Smooth muscle cell (in vitro differentiated cells): ENCODE results near the gene BTN1A1. TPM values are rescaled to one million over a fixed set of nuclear protein-coding genes. Genes with fewer than 3 reads are reported as not detected.

Experiments used
- DNase-seq: peaks from one replicate; lab custom pipeline; 2025; ENCODE audit not compliant: unreplicated experiment; lab: John Stamatoyannopoulos, UW
- H2AFZ ChIP-seq: fragments of 200-600 bp; sonication (generic); 2 replicates; pipeline ENCODE4 v1.6.0; 2016; ENCODE audit warnings: antibody characterized with exemption, low read depth, mild to moderate bottlenecking
- H3F3A ChIP-seq: fragments of 200-600 bp; sonication (generic); 2 replicates; pipeline ENCODE4 v1.6.0; 2017; ENCODE audit warnings: antibody characterized with exemption, low read depth
- H3K27ac ChIP-seq: fragments of 200-600 bp; sonication (generic); 2 replicates; pipeline ENCODE4 v1.5.1; 2016; ENCODE audit warnings: low read depth, mild to moderate bottlenecking
- H3K27me3 ChIP-seq: fragments of 200-600 bp; sonication (generic); 2 replicates; pipeline ENCODE4 v1.6.1; 2016; ENCODE audit warnings: low read depth, mild to moderate bottlenecking
- H3K36me3 ChIP-seq: fragments of 200-600 bp; sonication (generic); 2 replicates; pipeline ENCODE4 v1.5.1; 2016; ENCODE audit warnings: low read depth
- H3K4me1 ChIP-seq: fragments of 200-600 bp; sonication (generic); 2 replicates; pipeline ENCODE4 v1.5.1; 2016; ENCODE audit warnings: low read depth
- H3K4me2 ChIP-seq: fragments of 200-600 bp; sonication (generic); 2 replicates; pipeline ENCODE4 v1.6.0; 2016; ENCODE audit warnings: mild to moderate bottlenecking
- H3K4me3 ChIP-seq: fragments of 200-600 bp; sonication (generic); 2 replicates; pipeline ENCODE4 v1.5.1; 2016; ENCODE audit warnings: mild to moderate bottlenecking
- H3K79me2 ChIP-seq: fragments of 200-600 bp; sonication (generic); 2 replicates; pipeline ENCODE4 v1.6.0; 2016; ENCODE audit warnings: low read depth, mild to moderate bottlenecking
- H3K9ac ChIP-seq: fragments of 200-600 bp; sonication (generic); 2 replicates; pipeline ENCODE4 v1.6.0; 2016; ENCODE audit warnings: low read depth
- H3K9me3 ChIP-seq: fragments of 200-600 bp; sonication (generic); replicated peaks from 2 replicates; pipeline ENCODE4 v1.5.1; 2016; ENCODE audit warnings: low read depth
- H4K20me1 ChIP-seq: fragments of 200-600 bp; sonication (generic); 2 replicates; pipeline ENCODE4 v1.6.0; 2016; ENCODE audit warnings: low read depth
- CTCF ChIP-seq: fragments of 200-600 bp; sonication (generic); IDR thresholded peaks from 2 replicates; pipeline ENCODE4 v1.5.1; 2017; ENCODE audit warnings: borderline replicate concordance, mild to moderate bottlenecking, antibody characterized with exemption; ENCODE audit not compliant: insufficient read depth, poor library complexity, severe bottlenecking
- WGBS: methylation state at CpG from one replicate; pipeline ENCODE4 v1.1.7; 2016; ENCODE audit warnings: low lambda C conversion rate; 5-methylcytosine and 5-hydroxymethylcytosine counted together
- polyA plus RNA-seq: library from polyadenylated mRNA; unstranded; fragments of >200 nt; fragmentation: Nextera tagmentation; extraction: Ambion mirVana; gene quantifications from 2 replicates; pipeline ENCODE4 v1.2.1, GENCODE V29; 2016
- total RNA-seq: library from RNA; depleted of rRNA; stranded (reverse); fragments of >200 nt; gene quantifications from 2 replicates; pipeline ENCODE4 v1.2.3, GENCODE V29; 2014

Gene BTN1A1
- total and polyA plus RNA-seq, 2 experiments from 2014 or later = not detected

GRCh38 chr6:26486358-26486757 lies 13.7 kb upstream of the BTN1A1 start:
- no peaks in the 10 kb centered on the region for H3F3A ChIP-seq
- 88% methylated on average over 5 of the region's 5 CpGs for WGBS
- H3K36me3 ChIP-seq = no peaks in the 10 kb centered on the region
- H3K9ac ChIP-seq = no peak overlapping the region
- H3K27ac ChIP-seq = no peak overlapping the region
- no peak overlapping the region for H2AFZ ChIP-seq
- no peak overlapping the region for H3K4me3 ChIP-seq
- no peaks in the 10 kb centered on the region for H3K4me1 ChIP-seq
- H3K4me2 ChIP-seq = no peak overlapping the region
- no peaks in the 10 kb centered on the region for H3K27me3 ChIP-seq
- no peak for DNase-seq
- H3K9me3 ChIP-seq = no peaks in the 10 kb centered on the region
- no peaks in the 10 kb centered on the region for H3K79me2 ChIP-seq
- H4K20me1 ChIP-seq = no peaks in the 10 kb centered on the region
- TF ChIP-seq CTCF = no peak

GRCh38 chr6:26487466-26487865 lies 12.6 kb upstream of the BTN1A1 start:
- Histone ChIP-seq H3K27ac (no peak overlapping the region), H3K9ac (no peak overlapping the region), H2AFZ (no peak overlapping the region), H3K79me2 (no peaks in the 10 kb centered on the region), H3K4me2 (no peak overlapping the region), H3K36me3 (no peaks in the 10 kb centered on the region), H3K9me3 (no peaks in the 10 kb centered on the region), H3K27me3 (no peaks in the 10 kb centered on the region), H4K20me1 (no peaks in the 10 kb centered on the region), H3F3A (no peaks in the 10 kb centered on the region), H3K4me1 (no peaks in the 10 kb centered on the region), H3K4me3 (no peak overlapping the region)
- DNase-seq = no peak
- no peak for TF ChIP-seq CTCF
- 88% methylated on average over 1 of the region's 1 CpG for WGBS

GRCh38 chr6:26489996-26490964 lies 9.8 kb upstream of the BTN1A1 start:
- no peaks in the 10 kb centered on the region for H3K36me3 ChIP-seq
- H3K9me3 ChIP-seq = no peaks in the 10 kb centered on the region
- no peak overlapping the region for H3K9ac ChIP-seq
- TF ChIP-seq CTCF = no peak
- H3K27me3 ChIP-seq = peaks cover 3% of the 10 kb centered on the region
- H4K20me1 ChIP-seq = no peaks in the 10 kb centered on the region
- no peaks in the 10 kb centered on the region for H3K4me1 ChIP-seq
- H3K27ac ChIP-seq = no peak overlapping the region
- H3F3A ChIP-seq = no peaks in the 10 kb centered on the region
- H3K4me3 ChIP-seq = no peak overlapping the region
- no peak overlapping the region for H3K4me2 ChIP-seq
- H3K79me2 ChIP-seq = no peaks in the 10 kb centered on the region
- no peak for DNase-seq
- WGBS = 92% methylated on average over 8 of the region's 8 CpGs
- H2AFZ ChIP-seq = no peak overlapping the region

GRCh38 chr6:26491604-26492003 lies 8.5 kb upstream of the BTN1A1 start:
- H3K9ac ChIP-seq = no peak overlapping the region
- H4K20me1 ChIP-seq = no peaks in the 10 kb centered on the region
- no peaks in the 10 kb centered on the region for H3K36me3 ChIP-seq
- no peak overlapping the region for H2AFZ ChIP-seq
- H3K27me3 ChIP-seq = peaks cover 3% of the 10 kb centered on the region
- DNase-seq = no peak
- H3K79me2 ChIP-seq = no peaks in the 10 kb centered on the region
- no peaks in the 10 kb centered on the region for H3K9me3 ChIP-seq
- no peaks in the 10 kb centered on the region for H3K4me1 ChIP-seq
- H3K4me2 ChIP-seq = no peak overlapping the region
- H3K27ac ChIP-seq = no peak overlapping the region
- H3K4me3 ChIP-seq = no peak overlapping the region
- H3F3A ChIP-seq = no peaks in the 10 kb centered on the region
- WGBS = 90% methylated on average over 5 of the region's 5 CpGs
- no peak for TF ChIP-seq CTCF
